Spleen (tissue), 7 donors: ENCODE measurements around the gene NCOA3.

Experiments used
- POLR2A ChIP-seq, 3 donors: fragments of 450-650 bp; IDR thresholded peaks; one replicate each; pipeline ENCODE4 v1.5.1; 2017; ENCODE audit warnings: antibody characterized with exemption in 3 of 3, mild to moderate bottlenecking in 1 of 3
- POLR2AphosphoS5 ChIP-seq, 3 donors: sonication (generic); formaldehyde crosslinking; IDR thresholded peaks; one replicate each; pipeline ENCODE4 v1.5.1; 2017; ENCODE audit warnings: antibody characterized with exemption in 3 of 3
- TF ChIP-seq, protein P1 (sequence below), 11 experiments: fragments of 200-600 bp in 7 of 11; fragments of 450-650 bp in 4 of 11; sonication (generic) in 4 of 11; IDR thresholded peaks in 8 of 11; conservative IDR thresholded peaks in 3 of 11; 1 replicate in 7 of 11; 2 replicates in 4 of 11; pipeline versions ENCODE4 v1.4.0 to v1.8.0; 2016 to 2021; ENCODE audit warnings: antibody characterized with exemption in 11 of 11, inconsistent platforms in 4 of 11, mild to moderate bottlenecking in 1 of 11
- donor health status: DM: no; HTN: no; CAD: no; lungs with moderate emphysema.
- donor health status: DM: no; HTN: no; CAD: no.
- donor health status: DM: no; HTN: no; CAD: no.

DNA sequence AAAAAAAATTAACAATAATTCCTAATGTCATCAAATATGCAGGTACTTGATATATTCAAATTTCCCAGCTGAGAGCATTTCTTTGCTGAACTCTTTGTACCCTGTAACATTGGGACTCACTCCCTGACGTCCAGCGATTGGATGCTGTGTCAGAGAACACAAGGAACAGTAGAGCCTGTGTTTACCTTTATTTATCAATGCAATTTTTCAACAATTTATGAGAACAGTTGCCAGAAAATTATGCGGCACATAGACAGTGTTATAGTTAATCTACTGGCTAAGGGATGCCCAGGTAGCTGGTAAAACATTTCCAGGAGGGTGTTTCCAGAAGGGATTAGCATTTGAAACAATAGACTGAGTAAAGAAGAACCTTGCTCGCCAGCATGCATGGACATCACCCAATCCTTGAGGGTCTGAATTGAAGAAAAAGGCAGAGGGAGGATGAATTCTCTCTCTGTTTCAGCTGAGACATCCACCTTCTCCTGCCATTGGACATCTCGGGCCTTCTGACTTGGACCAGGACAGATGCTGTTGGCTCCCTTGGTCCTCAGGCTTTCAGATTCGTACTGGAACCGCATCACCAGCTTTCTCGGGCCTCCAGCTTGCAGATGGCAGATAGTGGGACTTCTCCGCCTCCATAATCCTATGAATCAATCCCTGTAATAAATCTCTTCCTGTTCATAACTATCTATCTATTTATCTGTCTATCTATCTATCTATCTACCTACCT, 42.2 kb upstream of the NCOA3 start:
- TF ChIP-seq, protein P1, sequence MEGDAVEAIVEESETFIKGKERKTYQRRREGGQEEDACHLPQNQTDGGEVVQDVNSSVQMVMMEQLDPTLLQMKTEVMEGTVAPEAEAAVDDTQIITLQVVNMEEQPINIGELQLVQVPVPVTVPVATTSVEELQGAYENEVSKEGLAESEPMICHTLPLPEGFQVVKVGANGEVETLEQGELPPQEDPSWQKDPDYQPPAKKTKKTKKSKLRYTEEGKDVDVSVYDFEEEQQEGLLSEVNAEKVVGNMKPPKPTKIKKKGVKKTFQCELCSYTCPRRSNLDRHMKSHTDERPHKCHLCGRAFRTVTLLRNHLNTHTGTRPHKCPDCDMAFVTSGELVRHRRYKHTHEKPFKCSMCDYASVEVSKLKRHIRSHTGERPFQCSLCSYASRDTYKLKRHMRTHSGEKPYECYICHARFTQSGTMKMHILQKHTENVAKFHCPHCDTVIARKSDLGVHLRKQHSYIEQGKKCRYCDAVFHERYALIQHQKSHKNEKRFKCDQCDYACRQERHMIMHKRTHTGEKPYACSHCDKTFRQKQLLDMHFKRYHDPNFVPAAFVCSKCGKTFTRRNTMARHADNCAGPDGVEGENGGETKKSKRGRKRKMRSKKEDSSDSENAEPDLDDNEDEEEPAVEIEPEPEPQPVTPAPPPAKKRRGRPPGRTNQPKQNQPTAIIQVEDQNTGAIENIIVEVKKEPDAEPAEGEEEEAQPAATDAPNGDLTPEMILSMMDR (IDR thresholded peaks at IDR 0.05 in 8 of 11, conservative IDR thresholded peaks at IDR 0.05 in 3 of 11), result no peak
- no peak for TF ChIP-seq POLR2A (IDR thresholded peaks at IDR 0.05)
- TF ChIP-seq POLR2AphosphoS5 (IDR thresholded peaks at IDR 0.05), result no peak
